T-helper 22 cell (primary cell): Measurements from ENCODE around the gene STX5.
"Not testable (repeated sequence)": the region's sequence is repeated elsewhere in the genome, so short reads cannot be mapped to it uniquely, and the experiment has no call there.

ENCODE experiments used
- DNase-seq: peaks from one replicate; pipeline ENCODE4 v3.0.0-alpha.2; 2020; ENCODE audit warnings: low read depth

Gene STX5

GRCh38 chr11:62782753-62783152 lies 49.1 kb downstream of the STX5 start:
- no peak for DNase-seq

GRCh38 chr11:62778441-62778840 lies 53.4 kb downstream of the STX5 start:
- DNase-seq: no peak

- DNase-seq: no peak
Observed at GRCh38 chr11:62777389-62777788, 54.5 kb downstream of the STX5 start.

GRCh38 chr11:62775646-62776045 lies 56.2 kb downstream of the STX5 start:
- no peak for DNase-seq

- no peak for DNase-seq
Observed at GRCh38 chr11:62774407-62774806, 57.4 kb downstream of the STX5 start.

GRCh38 chr11:62771144-62772021 lies 60.5 kb downstream of the STX5 start, which contains the start of gene TAF6L:
Gene TAF6L (plus strand): TSS chr11:62771396. CDS start chr11:62775784, 4,388 bp downstream.
- DNase-seq: peak; percentile 91

GRCh38 chr11:62770778-62771143 lies 61.1 kb downstream of the STX5 start:
- DNase-seq: no peak

GRCh38 chr11:62760867-62761227 lies 71.0 kb downstream of the STX5 start:
- not testable (repeated sequence) for DNase-seq

- no peak for DNase-seq
Observed at GRCh38 chr11:62757846-62758788, 73.7 kb downstream of the STX5 start.
